Fibroblast of lung (primary cell): ENCODE results near the gene DPEP1. TPM values are rescaled to one million over a fixed set of nuclear protein-coding genes. Genes with fewer than 3 reads are reported as not detected.
A peak's percentile ranks its signal among the peaks of the same experiment; 100 is the strongest.

Experiments used
- DNase-seq, 2 donors: peaks; one replicate each; pipeline versions ENCODE4 v3.0.0 to v3.0.0-alpha.2; 2010; ENCODE audit warnings: low read depth in 2 of 2
- H2AFZ ChIP-seq: 2 replicates; pipeline ENCODE4 v1.5.1; 2012; ENCODE audit warnings: low read length, control low read depth, inconsistent platforms
- H3K27ac ChIP-seq: 2 replicates; pipeline ENCODE4 v1.5.1; 2011; ENCODE audit warnings: low read length, control low read depth; ENCODE audit not compliant: insufficient read depth
- H3K27me3 ChIP-seq: 2 replicates; pipeline ENCODE4 v1.5.1; 2011; ENCODE audit warnings: mild to moderate bottlenecking, low read length; ENCODE audit not compliant: control insufficient read depth, insufficient read depth
- H3K36me3 ChIP-seq: 2 replicates; pipeline ENCODE4 v1.5.1; 2011; ENCODE audit warnings: low read length; ENCODE audit not compliant: control insufficient read depth, insufficient read depth
- H3K4me1 ChIP-seq: 2 replicates; pipeline ENCODE4 v1.5.1; 2011; ENCODE audit warnings: low read length; ENCODE audit not compliant: control insufficient read depth, insufficient read depth; ENCODE audit errors: extremely low read depth
- H3K4me2 ChIP-seq: 2 replicates; pipeline ENCODE4 v1.5.1; 2011; ENCODE audit warnings: low read length, control low read depth; ENCODE audit not compliant: insufficient read depth; ENCODE audit errors: extremely low read depth
- H3K4me3 ChIP-seq, 4 experiments: fragments of 200-600 bp in 1 of 4; sonication (generic) in 1 of 4; replicated peaks in 1 of 4; 2 replicates each; pipeline ENCODE4 v1.5.1; 2011 to 2016; ENCODE audit warnings: low read length in 4 of 4, low read depth in 3 of 4, mild to moderate bottlenecking in 3 of 4, control low read depth in 2 of 4, inconsistent platforms in 1 of 4, mixed read lengths in 1 of 4; ENCODE audit not compliant: insufficient read depth in 1 of 4; ENCODE audit errors: control extremely low read depth in 1 of 4
- H3K79me2 ChIP-seq: 2 replicates; pipeline ENCODE4 v1.5.1; 2012; ENCODE audit warnings: mild to moderate bottlenecking, low read length, inconsistent platforms; ENCODE audit not compliant: control insufficient read depth, insufficient read depth
- H3K9ac ChIP-seq: 2 replicates; pipeline ENCODE4 v1.5.1; 2011; ENCODE audit warnings: mild to moderate bottlenecking, low read length, control low read depth; ENCODE audit not compliant: insufficient read depth
- H3K9me3 ChIP-seq: 2 replicates; pipeline ENCODE4 v1.5.1; 2012; ENCODE audit warnings: low read depth, low read length; ENCODE audit not compliant: control insufficient read depth, insufficient read depth
- H4K20me1 ChIP-seq: 2 replicates; pipeline ENCODE4 v1.5.1; 2011; ENCODE audit warnings: low read length; ENCODE audit not compliant: control insufficient read depth, insufficient read depth; ENCODE audit errors: extremely low read depth
- CTCF ChIP-seq, 2 donors: IDR thresholded peaks in 1 of 2; conservative IDR thresholded peaks in 1 of 2; 1 replicate in 1 of 2; 2 replicates in 1 of 2; pipeline ENCODE4 v1.5.1; 2011 to 2012; ENCODE audit warnings: low read length in 2 of 2, control low read depth in 1 of 2, inconsistent platforms in 1 of 2, low read depth in 1 of 2, mild to moderate bottlenecking in 1 of 2
- EZH2 ChIP-seq: IDR thresholded peaks from 2 replicates; pipeline ENCODE4 v1.5.1; 2012; ENCODE audit warnings: low read length, control low read depth, mild to moderate bottlenecking; ENCODE audit errors: missing control alignments
- polyA plus RNA-seq, 2 donors: library from polyadenylated mRNA; depleted of rRNA in 1 of 2; stranded (reverse) in 1 of 2; unstranded in 1 of 2; fragments of >200 nt; gene quantifications; 2 replicates each; pipeline ENCODE4 v1.2.1, GENCODE V29; 2011 to 2012; ENCODE audit warnings: missing spikeins in 1 of 2
- total RNA-seq: library from RNA; depleted of rRNA; stranded (reverse); fragments of >200 nt; gene quantifications from 2 replicates; pipeline ENCODE4 v1.2.1, GENCODE V29; 2014

DPEP1 gene
- total and polyA plus RNA-seq, 2 donors (not counting 1 experiment from before 2014, with no cell fraction given) = 0.17 TPM; not detected in 1

- peaks cover 12% of the 10 kb centered on the region for H3K4me1 ChIP-seq
- peak overlapping the region; percentile 62 for H3K27ac ChIP-seq
- TF ChIP-seq EZH2 = no peak
- no peak for TF ChIP-seq CTCF (conservative IDR thresholded peaks at IDR 0.05 in 1 of 2, IDR thresholded peaks at IDR 0.05 in 1 of 2; ENCODE audit: low read depth in 1 of 2, low read length in 2 of 2)
- H3K9me3 ChIP-seq = no peaks in the 10 kb centered on the region
- no peaks in the 10 kb centered on the region for H4K20me1 ChIP-seq
- no peaks in the 10 kb centered on the region for H3K27me3 ChIP-seq
- no peak overlapping the region for H2AFZ ChIP-seq
- H3K79me2 ChIP-seq = no peaks in the 10 kb centered on the region
- H3K4me2 ChIP-seq = peak overlapping the region; percentile 75
- H3K36me3 ChIP-seq = no peaks in the 10 kb centered on the region
- DNase-seq = no peak
- H3K9ac ChIP-seq = no peak overlapping the region
- H3K4me3 ChIP-seq = no peak overlapping the region
These were observed 10.4 kb upstream of the DPEP1 start for GRCh38 chr16:89602952-89603590.

GRCh38 chr16:89604764-89605163 lies 8.7 kb upstream of the DPEP1 start:
- no peaks in the 10 kb centered on the region for H3K79me2 ChIP-seq
- no peaks in the 10 kb centered on the region for H4K20me1 ChIP-seq
- TF ChIP-seq CTCF (conservative IDR thresholded peaks at IDR 0.05 in 1 of 2, IDR thresholded peaks at IDR 0.05 in 1 of 2; ENCODE audit: low read depth in 1 of 2, low read length in 2 of 2) (no peak), EZH2 (no peak)
- no peaks in the 10 kb centered on the region for H3K36me3 ChIP-seq
- no peak overlapping the region for H3K4me2 ChIP-seq
- DNase-seq = no peak
- H3K4me1 ChIP-seq = peaks cover 12% of the 10 kb centered on the region
- no peaks in the 10 kb centered on the region for H3K9me3 ChIP-seq
- H3K9ac ChIP-seq = no peak overlapping the region
- H3K4me3 ChIP-seq = no peak overlapping the region
- H2AFZ ChIP-seq = no peak overlapping the region
- no peak overlapping the region for H3K27ac ChIP-seq
- H3K27me3 ChIP-seq = no peaks in the 10 kb centered on the region

GRCh38 chr16:89605186-89605970 lies 8.1 kb upstream of the DPEP1 start:
- no peak overlapping the region for H3K4me3 ChIP-seq
- no peaks in the 10 kb centered on the region for H3K36me3 ChIP-seq
- no peaks in the 10 kb centered on the region for H3K9me3 ChIP-seq
- peaks cover 12% of the 10 kb centered on the region for H3K4me1 ChIP-seq
- no peak for TF ChIP-seq CTCF (conservative IDR thresholded peaks at IDR 0.05 in 1 of 2, IDR thresholded peaks at IDR 0.05 in 1 of 2; ENCODE audit: low read depth in 1 of 2, low read length in 2 of 2)
- no peak for TF ChIP-seq EZH2
- no peaks in the 10 kb centered on the region for H3K79me2 ChIP-seq
- H3K27me3 ChIP-seq = no peaks in the 10 kb centered on the region
- no peak overlapping the region for H2AFZ ChIP-seq
- no peak overlapping the region for H3K9ac ChIP-seq
- no peaks in the 10 kb centered on the region for H4K20me1 ChIP-seq
- no peak overlapping the region for H3K4me2 ChIP-seq
- no peak for DNase-seq
- H3K27ac ChIP-seq = no peak overlapping the region
